ENCODE data around the gene ACAD10.
"Not testable (repeated sequence)": the region's sequence is repeated elsewhere in the genome, so short reads cannot be mapped to it uniquely, and the experiment has no call there.

ACAD10 gene

DNA sequence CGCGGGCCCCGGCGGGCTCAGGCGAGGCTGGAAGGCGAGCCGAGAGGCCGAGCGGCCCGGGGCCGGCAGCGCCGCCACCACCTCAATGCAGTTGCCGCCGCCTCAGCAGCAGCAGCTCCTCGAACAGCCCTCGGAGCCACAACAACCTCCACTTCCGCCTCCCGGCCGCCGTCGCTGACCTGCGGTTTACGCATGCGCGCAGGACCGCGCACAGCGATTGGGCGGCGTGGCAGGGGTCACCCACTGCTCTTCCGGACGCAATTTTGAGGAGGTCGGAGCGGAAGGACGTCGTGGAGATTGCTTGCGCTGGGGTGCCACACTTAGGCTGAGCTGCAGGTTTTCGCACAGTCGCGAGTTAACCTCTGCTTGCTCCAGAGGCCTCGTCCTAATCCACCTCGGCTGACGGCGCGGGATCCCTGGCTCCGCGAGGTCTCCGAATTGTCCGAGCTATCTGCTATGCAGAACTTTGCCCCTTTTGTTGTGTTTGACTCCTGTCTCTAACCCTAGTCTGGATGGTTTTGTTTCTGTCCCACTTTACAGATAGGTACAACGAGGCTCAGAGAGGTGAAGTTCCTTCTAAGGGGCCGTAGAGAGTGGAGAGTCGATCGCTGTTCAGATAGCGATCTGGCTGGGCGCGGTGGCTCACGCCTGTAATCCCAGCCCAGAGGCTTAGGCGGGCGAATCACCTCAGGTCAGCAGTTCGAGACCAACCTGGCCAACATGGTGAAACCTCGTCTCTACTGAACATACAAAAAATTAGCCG, at the start of gene ACAD10, which contains the start of gene BRAP:
Gene ACAD10, plus strand, starts transcription at position 243 of the 763 bp plus-strand sequence. CDS start 6,657 bp downstream, outside the sequence.
Gene BRAP, minus strand, starts transcription at position 146 of the 763 bp plus-strand sequence. CDS start 164 bp downstream, outside the sequence.
- peak; percentile 86 for DNase-seq

DNA sequence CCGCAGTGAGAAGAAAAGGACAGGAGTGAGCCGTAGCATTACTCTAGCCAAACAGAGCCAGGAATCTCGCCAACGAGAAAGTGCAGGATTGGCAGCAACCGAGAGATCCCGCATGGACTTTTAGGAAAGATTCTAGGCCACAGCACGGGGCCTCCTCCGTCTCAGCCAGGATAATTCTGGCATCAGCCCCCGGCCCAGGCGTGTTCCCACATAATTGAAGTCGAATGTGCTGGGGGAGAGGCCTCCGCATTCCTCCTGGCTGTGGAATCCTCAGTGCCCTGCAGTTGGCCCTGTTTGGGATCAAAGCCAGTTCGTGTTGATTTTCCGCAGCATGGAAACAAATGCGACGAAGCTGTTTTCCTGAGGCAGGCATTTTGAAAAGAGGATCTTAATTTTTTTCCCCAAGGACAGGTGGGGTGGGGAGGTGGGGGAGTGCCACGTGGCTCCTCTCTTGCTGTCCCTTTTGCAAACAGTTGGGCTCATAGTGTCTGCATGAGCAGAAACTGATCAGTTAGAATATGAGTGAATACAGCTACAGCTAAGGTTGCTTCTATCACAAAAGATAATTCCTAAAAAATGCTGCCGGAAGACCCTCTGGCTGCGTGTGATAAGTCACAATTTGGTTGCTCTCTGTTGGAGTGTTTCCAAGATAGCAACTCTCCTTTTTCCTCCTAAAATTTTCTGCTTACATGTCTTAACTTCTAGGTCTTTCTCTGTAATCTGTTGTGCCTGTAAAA, 49.5 kb upstream of the ACAD10 start:
- no peak for DNase-seq

DNA sequence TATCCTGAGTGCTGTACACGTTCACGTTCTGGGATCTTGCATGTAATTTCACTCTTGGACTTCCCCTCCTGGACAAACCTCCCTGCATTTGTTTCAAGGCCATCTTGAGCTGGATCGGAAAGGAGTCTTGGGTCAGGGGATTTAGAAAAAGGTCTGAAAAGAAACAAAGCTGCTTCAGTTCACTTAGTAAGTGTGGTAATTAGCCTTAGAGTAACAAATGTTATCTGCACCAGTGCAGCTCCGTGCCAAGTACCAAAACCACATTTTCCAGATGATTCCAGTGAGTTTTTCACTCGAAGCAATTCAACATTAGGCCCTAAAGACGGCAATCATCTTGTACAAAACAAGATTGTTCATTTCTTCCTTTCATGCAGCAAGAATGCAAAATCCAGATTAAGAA, 47.3 kb upstream of the ACAD10 start:
- no peak for DNase-seq

DNA sequence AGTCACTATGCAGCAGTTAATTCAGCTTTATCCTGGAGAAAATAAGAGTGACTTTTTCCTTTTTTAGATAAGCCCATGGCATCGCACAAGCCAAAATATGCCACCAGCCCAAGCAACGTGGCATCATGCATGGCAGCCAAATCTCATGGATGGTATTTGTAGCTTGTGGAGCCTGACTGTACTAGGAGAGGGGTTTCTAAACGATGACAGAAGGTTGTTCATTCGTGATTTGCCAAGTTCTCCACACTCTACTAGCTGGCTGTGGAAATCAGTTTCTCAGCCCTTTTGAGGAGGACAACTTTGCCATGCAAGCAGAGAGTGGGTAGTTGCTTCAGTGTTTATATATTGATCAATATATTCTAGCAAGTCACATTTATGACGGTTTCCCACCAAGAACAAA, 45.3 kb upstream of the ACAD10 start:
- no peak for DNase-seq

DNA sequence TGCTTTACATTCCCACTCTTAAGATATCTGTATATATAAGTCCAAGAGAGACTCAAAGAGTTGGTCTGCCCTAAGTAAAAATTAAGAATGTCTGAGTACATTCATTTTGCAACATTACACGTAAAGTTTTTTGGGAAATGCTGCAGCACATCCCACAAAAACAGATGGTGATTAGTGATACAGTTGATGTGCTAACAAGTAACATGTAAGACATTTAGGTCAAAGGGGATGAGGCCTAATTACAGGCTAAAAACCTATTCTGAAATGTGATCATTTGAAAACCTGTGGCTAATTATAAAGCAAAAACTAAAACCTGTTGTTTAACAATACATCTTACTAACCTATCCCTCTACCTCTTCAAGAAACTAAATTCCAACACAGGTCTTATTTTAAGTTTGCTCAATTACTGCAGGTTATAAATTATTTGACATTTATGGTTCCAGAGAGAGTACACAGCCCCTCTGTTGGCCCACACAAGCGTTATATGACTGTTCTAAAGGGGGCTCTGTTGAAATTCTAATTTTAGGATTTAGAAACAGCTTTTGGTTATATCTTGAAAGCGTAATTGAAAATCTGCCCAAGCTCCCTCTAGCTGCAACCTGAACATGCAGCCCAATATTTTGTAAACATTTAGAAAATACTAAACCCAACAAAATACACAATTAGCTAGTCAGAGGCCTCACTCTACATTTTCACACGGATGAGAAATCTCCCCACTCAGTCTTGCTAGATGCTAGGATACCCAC, 43.0 kb upstream of the ACAD10 start:
- no peak for DNase-seq

DNA sequence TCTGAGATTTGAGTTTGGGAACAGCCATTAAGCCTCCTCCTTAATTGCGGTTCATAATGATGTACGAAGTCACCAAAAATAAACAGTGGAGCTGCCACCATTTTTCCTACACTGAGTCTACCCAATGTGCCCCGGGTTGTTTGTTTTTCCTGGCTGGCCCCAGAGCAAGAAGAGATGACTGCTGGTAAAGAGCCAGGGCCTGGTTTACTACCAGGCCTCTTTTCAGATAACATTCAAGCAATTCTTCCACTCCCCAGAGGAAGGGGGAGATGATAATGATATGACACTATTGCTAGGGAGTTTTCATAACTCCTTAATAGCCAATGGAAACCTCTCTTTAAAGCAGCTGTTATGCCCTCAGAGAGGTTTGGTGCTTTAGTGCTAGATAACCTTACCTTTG, 42.4 kb upstream of the ACAD10 start:
- no peak for DNase-seq

DNA sequence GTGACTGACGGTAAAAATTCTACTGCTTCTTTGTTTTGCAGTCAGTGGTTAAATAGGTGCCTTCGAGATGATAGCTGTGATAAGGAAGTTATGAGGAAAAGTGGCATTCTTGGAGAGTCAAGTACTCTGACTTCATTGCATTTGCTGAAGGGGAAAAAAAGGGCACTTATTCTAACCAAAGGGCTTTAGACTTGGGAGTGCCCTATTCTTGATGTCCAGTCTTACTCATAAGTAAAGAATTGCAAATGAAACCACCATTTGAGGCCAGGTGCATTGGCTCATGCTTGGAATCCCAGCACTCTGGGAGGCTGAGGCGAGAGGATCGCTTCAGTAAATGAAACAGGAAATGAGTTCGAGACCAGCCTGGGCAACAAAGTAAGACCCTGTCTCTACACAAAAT, 40.4 kb upstream of the ACAD10 start:
- no peak for DNase-seq

DNA sequence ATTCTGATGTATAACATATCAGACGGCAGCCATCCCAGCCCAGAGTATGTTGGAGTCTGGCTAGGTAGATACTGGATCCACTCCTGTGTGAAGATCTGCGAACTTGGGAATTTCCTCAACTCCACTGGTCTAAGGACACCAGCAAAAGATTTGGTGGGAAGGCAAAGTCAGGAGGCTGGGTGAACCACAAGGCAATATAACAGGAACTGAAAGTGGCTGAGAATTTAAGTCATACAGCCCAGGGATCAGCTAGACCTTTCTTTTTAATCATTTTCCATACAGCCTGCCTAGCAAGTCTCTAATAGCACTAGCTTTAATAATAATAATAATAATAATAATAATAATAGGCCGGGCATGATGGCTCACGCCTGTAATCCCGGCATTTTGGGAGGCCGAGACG, 34.9 kb upstream of the ACAD10 start:
- DNase-seq: no peak

DNA sequence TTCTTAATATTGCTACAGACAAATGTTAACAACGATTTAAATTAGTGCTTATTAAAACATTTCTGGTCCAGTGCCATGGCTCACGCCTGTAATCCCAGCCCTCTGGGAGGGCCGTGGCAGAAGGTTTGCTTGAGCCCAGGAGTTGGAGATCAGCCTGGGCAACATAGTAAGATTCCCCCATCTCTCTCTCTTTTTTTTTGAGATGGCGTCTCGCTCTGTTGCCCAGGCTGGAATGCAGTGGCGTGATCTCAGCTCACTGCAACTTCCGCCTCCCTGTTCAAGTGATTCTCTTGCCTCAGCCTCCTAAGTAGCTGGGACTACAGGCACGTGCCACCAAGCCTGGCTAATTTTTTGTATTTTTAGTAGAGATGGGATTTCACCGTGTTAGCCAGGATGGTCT, 33.3 kb upstream of the ACAD10 start:
- DNase-seq: not testable (repeated sequence)

DNA sequence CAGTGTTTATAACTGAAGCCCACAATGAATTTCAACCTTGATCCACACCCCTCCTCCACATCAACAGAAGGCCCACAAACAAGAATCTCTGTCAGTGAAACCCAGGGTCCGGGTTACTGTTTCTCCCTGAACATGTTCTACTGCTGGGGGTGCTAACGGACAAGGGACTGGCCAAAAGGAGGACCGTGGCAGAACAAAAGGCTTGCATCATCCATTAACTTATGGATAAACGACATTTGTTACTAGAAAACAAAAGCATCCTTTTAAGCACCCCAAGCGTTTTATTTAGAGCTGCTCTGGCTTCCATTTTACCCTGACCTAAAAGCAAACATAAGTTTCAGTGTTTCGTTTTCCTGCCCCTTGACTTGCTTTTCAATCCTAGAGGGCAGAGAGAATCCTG, 32.3 kb upstream of the ACAD10 start:
- DNase-seq: no peak

DNA sequence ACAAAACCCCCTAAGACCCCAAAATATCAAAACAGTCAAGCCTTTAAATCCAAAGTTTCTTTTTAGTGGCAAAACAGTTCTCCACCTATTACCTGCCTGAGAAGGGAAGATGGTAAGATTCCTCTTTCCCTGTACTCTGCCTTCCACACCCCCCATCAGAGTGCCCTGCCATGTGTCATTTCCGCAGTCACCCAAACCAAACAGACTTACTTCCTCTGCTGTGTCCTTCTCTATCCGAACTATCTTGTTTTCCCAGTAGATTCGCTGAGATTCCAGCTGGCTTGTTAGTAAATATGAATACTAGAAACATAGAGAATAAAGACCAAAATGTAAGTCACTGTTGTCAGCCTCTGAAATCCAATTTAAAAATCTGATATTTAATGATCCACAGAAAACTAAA, 30.5 kb upstream of the ACAD10 start:
- no peak for DNase-seq

DNA sequence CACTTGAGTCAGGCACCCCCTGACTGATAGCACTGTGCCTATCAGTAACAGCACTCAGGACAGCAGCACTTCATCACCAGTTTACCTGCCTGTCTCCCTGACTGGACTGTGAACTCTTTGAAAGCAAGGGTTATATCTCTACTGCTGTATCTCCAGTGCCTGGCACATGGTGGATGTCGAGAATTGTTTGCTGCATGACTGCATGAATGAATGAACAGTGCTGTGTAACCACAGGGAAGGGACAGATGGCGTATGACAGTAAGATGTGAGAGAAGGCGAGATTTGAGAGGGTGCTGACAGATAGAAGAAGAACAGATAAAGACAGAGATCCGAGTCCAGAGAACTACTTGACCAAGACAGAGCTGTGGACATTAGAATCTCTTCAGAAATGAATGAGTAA, 29.8 kb upstream of the ACAD10 start:
- no peak for DNase-seq

DNA sequence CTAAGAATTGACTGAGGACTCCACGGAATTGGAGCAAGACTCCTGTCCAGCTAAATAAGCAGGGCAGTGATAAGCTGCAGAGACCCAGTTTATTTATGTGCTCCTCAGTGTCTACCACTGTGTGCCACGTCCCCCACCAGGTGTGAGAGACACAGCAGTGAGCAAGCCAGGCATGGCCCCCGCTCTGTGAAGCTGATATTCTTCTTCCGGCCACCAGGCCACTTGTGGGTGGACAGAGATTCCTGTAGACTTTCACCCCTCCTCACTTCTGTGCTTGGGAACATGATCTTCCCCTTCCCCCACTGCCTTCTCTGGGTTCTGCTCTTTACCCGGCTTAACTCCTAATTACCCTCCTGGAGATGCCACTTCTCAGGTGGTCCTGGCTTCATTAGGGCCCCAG, 21.4 kb upstream of the ACAD10 start:
- no peak for DNase-seq

DNA sequence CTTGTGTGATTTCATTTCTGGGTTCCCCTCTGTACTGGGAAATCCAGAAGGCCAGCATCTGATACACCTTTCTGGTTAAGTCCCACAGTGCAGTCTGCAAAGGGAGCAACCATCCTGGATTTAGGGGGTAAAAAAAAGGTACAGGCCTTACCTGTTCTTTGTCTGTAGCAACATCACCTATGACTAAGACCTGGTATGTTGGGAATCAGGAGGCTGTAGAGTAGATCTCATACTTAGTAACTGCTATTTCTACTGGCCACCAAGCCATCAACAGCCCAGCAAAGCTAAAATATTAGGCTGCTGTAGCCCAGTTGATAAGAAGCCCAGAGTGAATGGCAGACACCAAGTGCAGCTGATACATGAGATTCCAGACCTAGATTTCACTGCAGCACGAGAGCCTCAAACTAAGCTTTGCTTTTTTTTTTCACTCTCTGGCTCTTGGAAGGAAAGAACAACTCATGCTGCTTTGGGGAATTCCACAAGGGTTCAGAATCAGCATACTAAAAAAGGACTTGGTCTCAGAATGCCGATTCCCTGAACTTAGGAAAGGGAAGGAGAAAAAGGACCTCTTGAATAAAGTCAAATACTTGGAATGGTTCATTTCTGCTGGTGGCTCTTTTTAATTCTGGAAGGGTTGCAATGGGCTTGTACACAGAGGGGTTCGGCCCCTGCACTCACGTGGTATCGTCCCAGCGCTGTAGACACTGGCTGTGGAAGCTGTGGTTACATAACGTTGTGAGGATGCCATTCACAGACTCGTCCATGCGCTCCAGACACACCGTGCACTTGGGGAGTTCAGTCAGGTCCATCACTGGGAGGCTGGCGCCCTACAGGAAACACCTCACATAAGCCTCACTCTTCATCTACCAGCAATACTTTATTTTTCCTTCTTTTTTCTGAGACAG, 20.6 kb upstream of the ACAD10 start:
- no peak for DNase-seq

DNA sequence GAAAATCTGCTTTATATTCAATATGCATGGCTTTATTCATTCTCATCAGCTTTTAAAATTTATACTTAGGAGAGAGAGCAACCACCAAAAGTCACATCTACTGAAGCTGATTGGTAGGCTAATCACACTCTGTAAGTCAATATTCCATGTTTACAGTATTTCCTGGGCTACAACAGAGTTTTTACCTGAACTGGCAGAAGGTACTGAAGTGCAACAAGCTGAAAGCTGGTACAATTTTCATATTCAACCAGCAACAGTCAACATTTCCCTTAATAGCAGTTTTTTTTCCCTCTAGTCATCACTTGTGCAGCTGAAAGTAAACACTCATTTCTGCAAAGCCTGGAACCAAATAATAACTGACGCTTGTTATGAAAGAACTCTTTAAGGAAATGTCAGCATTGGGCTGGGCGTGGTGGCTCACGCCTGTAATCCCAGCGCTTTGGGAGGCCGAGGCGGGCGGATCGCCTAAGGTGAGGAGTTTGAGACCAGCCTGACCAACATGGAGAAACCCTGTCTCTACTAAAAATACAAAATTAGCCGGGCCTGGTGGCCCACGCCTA, 13.0 kb upstream of the ACAD10 start:
- peak; percentile 69 for DNase-seq

DNA sequence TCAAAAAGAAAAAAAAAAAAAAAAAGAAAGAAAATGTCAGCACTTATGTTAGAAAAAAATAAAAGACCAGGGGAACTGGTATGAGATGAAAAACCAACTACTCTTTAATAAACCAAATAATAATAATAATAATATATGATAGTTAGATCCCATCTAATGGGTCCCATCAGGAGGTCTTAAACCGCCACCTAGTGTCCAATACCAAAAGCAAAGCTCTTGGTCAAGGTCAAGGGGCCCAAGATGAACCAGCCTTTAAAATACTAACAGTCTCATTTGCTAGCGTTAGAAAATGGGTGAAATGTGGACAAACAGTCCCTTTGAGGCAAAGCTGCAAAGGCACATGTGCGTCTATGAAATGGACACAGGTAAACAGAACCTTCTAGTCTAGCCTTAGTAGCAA, 12.3 kb upstream of the ACAD10 start:
- DNase-seq: no peak

DNA sequence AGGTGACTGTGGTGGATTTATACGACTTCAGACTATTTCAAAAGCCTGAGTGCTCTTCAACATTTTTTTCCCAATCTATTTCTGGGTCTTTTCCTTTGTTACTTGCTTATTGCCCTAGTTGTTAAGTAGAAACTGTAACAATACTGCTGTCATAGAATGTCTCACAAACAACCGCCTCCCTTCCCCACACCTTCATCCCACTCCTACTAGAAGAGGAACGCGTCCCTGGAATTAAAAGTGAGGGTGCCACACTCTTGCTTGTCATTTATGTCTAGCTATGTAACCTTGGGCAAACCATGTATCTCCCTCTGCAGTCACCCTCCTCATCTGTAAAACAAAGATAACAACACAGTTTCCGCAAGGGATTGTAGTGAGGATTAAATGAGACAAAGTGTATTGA, 8.7 kb upstream of the ACAD10 start:
- no peak for DNase-seq

DNA sequence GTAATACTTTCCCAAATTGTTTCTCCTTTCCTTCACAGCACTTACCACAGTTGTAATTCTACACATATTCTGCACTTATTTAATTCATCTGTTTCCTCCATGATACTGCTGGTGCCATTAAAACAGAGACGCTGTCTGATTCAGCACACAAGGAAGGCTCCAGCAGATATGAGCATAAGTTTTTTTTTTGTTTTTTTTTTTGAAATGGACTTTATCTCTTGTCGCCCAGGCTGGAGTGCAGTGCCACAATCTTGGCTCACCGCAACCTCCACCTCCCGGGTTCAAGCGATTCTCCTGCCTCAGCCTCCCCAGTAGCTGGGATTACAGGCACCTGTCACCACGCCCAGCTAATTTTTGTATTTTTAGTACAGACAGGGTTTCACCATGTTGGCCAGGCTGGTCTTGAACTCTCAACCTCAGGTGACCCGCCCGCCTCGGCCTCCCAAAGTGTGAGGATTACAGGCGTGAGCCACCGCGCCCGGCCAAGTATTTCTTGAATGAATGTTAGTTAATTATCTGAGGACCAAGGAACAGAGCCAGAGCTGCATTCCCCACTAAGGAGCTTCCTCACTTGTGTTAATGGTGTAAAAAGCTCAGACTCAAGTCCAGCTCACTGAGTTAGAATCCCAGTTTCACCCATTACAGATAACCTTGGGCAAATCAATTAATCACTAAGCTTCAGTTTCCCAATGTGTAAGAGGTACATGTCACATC, 1.2 kb upstream of the ACAD10 start:
- DNase-seq: not testable (repeated sequence)

DNA sequence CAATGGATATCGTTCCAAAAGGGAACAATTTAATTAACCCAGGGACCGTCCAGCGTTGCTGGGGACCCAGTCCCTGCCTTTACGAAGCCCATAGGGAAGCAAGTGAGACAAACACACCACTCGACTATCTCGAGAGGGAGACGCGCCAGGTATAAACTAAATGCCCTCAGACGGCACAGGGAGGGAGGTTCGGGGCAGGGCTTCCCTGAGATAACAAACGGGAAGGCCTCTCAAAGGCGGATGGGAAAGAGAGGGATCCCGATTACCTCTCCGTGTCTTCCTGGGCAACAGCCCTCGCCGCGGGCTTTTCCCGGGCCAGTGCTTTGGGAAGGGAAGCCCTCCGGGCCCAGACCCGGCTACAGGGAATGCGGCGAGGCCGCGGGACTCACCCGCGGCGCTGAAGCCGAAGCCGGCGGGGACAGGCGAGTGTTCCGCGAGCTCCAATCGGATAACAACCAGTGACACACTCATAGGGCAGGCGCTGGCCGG, 487 bp upstream of the ACAD10 start:
- no peak for DNase-seq

DNA sequence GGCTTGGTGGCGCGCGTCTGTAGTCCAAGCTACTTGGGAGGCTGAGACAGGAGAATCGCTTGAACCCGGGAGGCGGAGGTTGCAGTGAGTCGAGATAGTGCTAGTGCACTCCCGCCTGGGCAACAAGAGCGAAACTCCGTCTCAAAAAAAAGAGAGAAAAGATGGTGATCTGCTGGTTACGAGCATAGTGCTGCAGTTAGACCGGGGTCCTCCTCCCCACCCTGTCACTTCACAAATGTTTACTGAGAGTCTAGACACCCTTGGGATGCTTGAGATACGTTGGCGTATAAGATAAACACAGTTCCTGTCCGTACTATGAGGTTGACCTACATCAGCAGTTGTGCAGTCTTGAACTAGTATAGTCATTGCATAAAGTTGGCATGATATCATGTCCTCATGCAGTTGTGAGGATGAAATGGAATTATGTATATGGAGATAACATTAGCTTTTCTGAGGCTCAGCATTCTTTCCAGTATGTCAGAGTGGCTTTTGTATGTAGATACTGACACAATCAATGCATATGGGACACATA, 787 bp downstream of the ACAD10 start:
- DNase-seq: no peak

DNA sequence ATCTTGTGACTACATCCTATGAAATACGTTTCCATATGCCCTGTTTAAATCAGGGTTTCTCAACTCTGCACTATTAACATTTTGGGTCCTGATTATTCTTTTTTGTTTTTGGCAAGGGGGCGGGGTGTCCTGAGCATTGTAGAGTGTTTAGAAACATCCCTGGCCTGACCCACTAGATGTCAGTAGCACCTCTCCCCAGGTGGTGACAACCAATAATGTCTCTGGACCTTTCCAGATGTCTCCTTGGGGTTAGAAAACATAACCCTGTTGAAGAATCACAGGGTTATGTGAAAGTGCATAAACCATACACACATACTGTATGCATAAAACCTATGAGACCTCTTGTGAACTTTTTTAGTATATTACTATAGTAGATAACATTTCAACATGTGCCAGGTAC, 1.4 kb downstream of the ACAD10 start:
- no peak for DNase-seq
